Activated naive CD4-positive, alpha-beta T cell (primary cell): ENCODE data around the gene C22orf31.

Source experiments
- DNase-seq, 4 experiments: peaks; one replicate each; lab custom pipeline; 2025; lab: John Stamatoyannopoulos, UW

Gene C22orf31

GRCh38 chr22:29081517-29082236 lies 20.0 kb upstream of the C22orf31 start:
- DNase-seq, result no peak

DNA sequence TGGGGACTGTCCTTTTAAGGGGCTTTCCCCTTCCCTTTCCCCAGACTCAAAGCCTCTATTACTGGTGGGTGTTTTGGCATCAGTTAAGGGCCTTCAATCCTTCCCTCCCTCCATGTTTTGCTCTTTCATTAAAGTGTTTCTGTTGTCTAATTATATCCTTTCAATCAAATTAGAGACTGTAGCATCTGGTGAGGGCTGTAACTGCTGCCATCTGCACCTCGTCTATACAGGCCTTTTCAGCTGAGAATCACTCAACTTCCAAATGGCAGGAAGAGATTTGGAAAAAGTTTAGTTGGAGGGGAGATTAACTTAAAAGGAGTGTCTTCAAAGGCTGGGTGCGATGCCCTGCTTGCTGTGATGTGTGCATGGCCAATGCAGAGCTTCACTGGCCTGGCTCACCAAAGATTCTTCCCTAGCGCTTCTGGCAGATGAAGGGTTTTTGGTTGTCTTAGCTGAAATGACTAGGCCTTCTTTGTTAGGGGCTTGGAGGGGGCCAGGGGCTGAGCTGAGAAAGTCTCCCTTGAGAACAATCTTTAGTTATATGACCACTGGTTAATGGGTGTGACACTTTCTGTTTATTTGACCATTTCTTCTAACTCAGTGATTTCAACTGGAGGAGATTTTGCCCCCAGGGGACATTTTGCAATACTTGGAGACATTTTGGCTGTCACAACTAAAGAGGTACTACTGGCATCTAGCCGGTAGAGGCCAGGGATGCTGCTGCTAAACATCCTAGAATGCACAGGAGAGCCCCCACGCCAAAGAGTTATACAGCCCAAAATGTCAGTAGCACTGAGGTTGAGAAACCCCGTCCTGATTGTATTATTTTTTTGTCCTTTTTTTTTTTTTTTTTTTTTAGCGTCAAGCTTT lies 18.7 kb upstream of the C22orf31 start:
- DNase-seq, result no peak

GRCh38 chr22:29079218-29079901 lies 17.7 kb upstream of the C22orf31 start:
- no peak for DNase-seq

- no peak for DNase-seq
Observed at GRCh38 chr22:29078869-29079207, 17.2 kb upstream of the C22orf31 start.

GRCh38 chr22:29078036-29078868 lies 16.6 kb upstream of the C22orf31 start:
- DNase-seq, result no peak

DNA sequence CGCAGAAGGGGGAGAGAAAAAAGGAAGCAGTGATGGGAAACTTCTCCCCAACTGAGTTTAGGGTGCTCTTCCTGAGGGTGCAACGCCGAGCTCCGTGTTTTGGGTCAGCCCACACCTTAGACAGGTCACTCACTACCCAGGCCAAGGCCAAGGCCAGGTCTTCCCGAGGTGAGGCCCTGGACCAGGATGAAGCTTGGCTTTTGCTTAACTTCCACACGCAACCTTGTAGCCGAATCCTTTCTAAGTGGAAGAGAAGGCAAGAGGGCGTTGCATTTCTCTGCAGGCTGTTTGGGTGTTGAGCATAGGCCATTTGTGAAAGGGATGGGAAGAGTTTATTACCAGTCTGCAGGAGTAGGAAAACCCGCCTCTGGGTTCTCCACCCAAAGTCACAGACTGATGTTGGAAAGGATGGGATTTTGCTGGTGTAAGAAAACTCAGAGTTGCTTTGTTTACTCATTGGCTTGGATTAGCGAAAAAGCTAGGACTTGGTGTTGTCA lies 12.7 kb upstream of the C22orf31 start:
- DNase-seq, result no peak

- peak in 1 of 4 experiments; percentile 4 for DNase-seq
Observed at GRCh38 chr22:29073618-29074275, 12.1 kb upstream of the C22orf31 start.

DNA sequence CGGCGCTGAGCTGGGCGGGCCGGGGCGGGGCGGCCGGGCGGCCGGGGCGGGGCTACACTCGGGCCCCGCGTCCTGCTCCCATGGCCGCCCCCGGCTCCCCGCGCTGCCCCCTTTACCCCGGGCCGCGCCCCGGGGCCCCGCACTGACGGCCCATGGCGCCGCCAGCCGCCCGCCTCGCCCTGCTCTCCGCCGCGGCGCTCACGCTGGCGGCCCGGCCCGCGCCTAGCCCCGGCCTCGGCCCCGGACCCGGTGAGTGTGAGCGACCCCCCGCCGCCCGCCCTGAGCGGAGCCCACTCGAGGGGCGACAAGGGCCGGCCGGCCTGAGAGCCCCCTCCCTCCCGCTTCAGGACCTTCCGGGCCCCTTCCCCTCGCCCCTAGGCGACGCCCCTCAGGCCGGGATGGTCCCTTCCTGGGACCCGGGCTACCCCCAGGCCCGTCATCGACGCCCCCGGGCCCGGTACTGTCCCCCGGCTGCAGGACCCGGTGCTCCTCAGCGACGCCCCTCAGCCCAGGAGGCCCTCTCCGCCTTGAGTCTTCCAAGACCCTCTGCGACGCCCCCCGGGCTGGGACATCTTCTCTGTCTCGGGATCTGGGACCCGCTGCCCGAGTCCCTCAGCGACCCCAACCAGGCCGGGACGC lies 11.5 kb upstream of the C22orf31 start, which contains the start of gene KREMEN1:
Gene KREMEN1 (plus strand): TSS at position 57 of the 639 bp plus-strand sequence. CDS start 96 bp downstream, at position 153.
- no peak for DNase-seq

GRCh38 chr22:29072193-29072978 lies 10.8 kb upstream of the C22orf31 start:
- DNase-seq, result peak; percentile 23 to 77 (median 60)

DNA sequence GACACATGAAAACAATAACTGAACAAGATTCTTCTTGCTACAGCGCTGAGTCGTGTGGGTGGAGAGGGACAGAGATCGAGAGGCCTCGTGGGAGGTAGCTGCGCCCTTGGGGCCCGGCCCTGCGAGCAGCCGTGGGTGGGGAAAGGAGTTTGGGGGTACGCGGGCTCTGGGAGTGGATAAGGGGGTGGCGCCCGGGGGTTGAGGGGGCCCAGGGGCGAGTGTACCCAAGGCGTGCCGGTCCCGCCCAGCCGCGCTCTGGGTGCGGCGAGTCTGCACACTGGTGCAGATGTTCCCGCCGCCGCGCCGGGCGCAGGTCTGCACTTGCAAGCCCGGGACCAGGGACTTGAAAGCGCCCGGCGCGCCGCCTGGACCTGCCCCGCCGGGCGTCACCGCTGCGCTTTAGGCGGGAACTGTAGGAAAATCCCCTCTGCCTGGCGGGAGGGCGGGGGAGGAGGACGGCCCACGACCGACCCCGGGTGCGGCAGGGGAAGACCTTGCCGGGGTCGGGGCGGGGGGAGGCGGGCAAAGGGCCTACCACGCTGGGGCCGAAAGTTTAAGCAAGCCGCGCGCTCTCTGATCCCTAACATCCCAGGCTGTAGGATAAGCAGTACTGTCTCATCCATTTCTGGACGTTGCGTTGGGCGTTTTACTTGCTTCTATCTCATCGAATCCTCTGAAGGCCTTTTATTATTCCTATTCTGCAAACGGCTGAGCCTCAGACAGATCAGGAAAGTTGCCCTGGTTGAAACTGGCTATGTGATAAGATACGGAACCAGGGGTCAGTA lies 9.8 kb upstream of the C22orf31 start:
- DNase-seq, result peak in 1 of 4 experiments; percentile 25

GRCh38 chr22:29070490-29070889 lies 8.9 kb upstream of the C22orf31 start:
- no peak for DNase-seq

- DNase-seq, result no peak
Observed at GRCh38 chr22:29069463-29069862, 7.8 kb upstream of the C22orf31 start.

DNA sequence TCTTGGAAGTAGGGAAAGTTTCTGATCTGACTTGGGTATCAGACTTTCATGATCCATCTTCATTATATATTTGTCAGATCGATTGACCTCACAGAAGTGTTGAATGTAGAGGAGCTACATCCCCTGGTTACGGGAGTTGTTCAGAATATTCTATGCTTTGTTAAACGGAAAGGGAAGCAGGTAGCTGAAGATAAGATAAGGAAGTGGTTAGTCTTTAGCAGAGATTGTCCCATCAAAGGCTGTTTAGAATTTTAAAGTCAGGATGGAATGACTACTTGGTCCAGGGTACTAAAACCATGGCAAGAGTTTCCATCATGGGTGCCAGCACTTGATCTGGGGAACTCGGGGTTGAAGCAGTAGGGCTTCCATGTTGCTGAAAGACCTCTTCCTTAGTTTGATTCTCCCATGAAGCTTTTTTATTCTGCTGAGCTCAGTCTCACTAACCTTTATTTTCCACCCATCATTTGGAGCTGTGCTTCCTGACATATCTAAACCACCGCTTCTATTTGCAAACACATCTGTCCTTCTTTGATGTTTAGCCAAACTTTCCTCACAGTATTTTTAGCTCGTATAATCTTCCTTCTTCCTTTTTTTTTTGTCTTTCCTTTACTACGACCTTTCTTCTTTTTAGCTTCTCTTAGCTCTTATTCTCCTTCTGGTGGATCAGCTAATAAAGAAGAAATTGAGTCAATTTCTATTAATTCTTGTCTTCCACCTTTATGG lies 4.0 kb upstream of the C22orf31 start:
- DNase-seq, result no peak

DNA sequence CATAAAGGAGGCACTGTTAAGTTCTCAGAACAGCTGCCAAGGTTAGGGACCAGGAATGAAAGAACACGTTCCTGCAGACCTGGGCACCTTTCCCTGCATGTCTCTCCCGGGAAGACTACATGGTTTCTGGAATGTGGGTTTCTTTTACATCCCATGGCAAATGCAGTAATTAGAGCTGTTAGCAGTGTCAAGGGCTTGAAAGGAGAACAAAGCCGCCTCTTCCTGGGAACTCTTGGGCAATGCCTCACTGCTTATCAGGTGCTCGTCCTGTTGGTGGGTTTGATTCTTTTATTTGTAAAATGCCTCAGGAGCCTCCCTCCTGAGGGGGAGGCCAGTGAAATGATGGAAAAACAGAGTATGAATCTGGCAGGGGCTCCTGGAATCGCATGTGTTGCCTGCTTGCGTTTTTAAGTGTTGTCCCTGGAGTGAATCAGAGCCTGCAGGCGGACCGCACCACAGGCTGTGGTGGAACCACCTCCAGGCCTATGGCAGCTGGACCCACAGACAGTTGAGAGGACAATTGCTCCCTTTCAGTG lies 723 bp upstream of the C22orf31 start:
- DNase-seq, result no peak

- no peak for DNase-seq
Observed at GRCh38 chr22:29060931-29061330, 700 bp downstream of the C22orf31 start.

DNA sequence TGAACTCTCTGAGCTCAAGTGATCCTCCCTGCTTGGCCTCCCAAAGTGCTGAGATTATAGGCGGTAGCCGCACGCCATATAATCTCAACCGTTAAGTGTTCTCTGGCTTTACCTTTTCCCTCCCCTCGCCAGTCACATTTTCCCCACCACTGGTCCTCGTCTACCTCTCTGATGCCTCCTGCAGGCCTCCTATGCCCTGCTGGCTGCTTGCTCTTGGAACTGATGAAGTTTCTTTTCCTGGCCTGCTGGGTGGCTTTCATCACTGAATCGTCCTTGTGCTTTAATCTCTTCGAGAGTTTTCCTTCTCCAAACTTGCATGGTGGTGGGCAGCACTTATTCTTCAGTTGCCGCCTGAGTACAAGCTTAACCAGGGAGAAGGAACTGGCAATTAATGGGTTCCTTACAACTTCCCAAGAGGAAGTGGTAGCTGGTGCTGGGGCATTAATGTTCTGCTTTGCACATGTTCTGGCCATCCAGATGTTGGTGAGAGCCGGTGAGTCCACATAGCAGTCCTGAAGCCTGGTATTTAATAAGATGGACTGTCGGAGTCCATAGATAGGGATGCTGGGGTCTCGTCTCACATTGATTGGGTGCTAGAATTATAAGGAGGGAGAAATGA lies 1.3 kb downstream of the C22orf31 start:
- DNase-seq, result no peak

DNA sequence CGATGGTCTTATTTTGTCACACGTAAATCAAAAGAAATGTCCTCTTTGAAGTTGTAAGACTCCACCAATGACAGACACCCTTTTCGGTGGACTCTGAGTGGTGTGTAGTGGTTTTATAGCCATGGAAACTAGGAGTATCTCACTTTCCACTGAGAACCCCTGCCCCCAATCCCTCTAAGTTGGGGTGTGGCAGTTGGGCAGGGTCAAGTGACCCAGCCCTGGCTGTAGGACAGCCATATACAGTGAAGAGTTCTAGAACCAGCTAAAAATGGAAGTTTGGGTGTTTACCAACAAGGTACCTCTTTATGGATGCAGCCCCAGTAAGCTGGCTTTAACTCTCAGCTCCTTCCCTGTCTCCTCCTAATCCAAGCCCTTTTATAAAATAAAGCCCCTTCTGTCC lies 5.2 kb downstream of the C22orf31 start:
- no peak for DNase-seq
